ENCODE data around the gene ALOX5AP. TPM values are rescaled to one million over a fixed set of nuclear protein-coding genes. Genes with fewer than 3 reads are reported as not detected.

ALOX5AP gene
- total RNA-seq: not detected

GRCh38 chr13:30735025-30735871 lies at the start of gene ALOX5AP:
Gene ALOX5AP, plus strand, starts transcription at chr13:30735543. Its CDS starts 63 bp downstream, at chr13:30735606.

Other genes starting within 250 kb of the ALOX5AP start
- 10 to 100 TPM; 14.1 to 17.3 TPM for gene USPL1, start 117.6 kb upstream of the ALOX5AP start, total RNA-seq
- under 1 TPM; under 0.01 to 0.67 TPM for gene MEDAG, start 170.7 kb downstream of the ALOX5AP start, total RNA-seq
- gene TEX26, start 197.1 kb downstream of the ALOX5AP start, total RNA-seq: not detected

Measured in melanocyte of skin (primary cell).